GM12878 (cell line): ENCODE data around the gene LDLRAD3.

Experiments used
- CTCF ChIP-seq, 3 experiments: IDR thresholded peaks in 2 of 3; conservative IDR thresholded peaks in 1 of 3; 2 replicates each; pipeline ENCODE4 v1.5.1; 2011; ENCODE audit warnings: low read depth in 3 of 3, low read length in 3 of 3, mild to moderate bottlenecking in 3 of 3, control low read depth in 2 of 3, moderate library complexity in 2 of 3, inconsistent platforms in 1 of 3, mixed read lengths in 1 of 3; ENCODE audit not compliant: control insufficient read depth in 2 of 3, insufficient read depth in 1 of 3; ENCODE audit errors: extremely low read depth in 1 of 3
- EP300 ChIP-seq, 2 experiments: fragments of 150-350 bp in 1 of 2; IDR thresholded peaks; 2 replicates each; pipeline ENCODE4 v1.6.1; 2011 to 2012; ENCODE audit warnings: low read depth in 2 of 2, low read length in 2 of 2, borderline replicate concordance in 1 of 2, improper control_type of control experiment in 1 of 2, inconsistent platforms in 1 of 2; ENCODE audit not compliant: control insufficient read depth in 1 of 2
- EZH2 ChIP-seq: IDR thresholded peaks from 2 replicates; pipeline ENCODE4 v1.6.1; 2012; ENCODE audit warnings: low read depth, mild to moderate bottlenecking, control low read depth, inconsistent platforms, low read length, borderline replicate concordance; ENCODE audit not compliant: control insufficient read depth

GRCh38 chr11:36027731-36028130 is 83.9 kb downstream of the LDLRAD3 start:
- no peak for TF ChIP-seq CTCF (IDR thresholded peaks at IDR 0.05 in 2 of 3, conservative IDR thresholded peaks at IDR 0.05 in 1 of 3; ENCODE audit: control insufficient read depth in 2 of 3, extremely low read depth in 1 of 3, insufficient read depth in 1 of 3, low read depth in 3 of 3, low read length in 3 of 3)
- no peak for TF ChIP-seq EZH2
- no peak for TF ChIP-seq EP300 (IDR thresholded peaks at IDR 0.05; ENCODE audit: borderline replicate concordance in 1 of 2, control insufficient read depth in 1 of 2, low read depth in 2 of 2, low read length in 2 of 2)
